ENCODE measurements around the gene CEP170. TPM values are rescaled to one million over a fixed set of nuclear protein-coding genes. Genes with fewer than 3 reads are reported as not detected.
"Not testable (repeated sequence)": the region's sequence is repeated elsewhere in the genome, so short reads cannot be mapped to it uniquely, and the experiment has no call there.

Gene CEP170
- total RNA-seq, 2 donors from 2014 or later: 9.7 to 31.4 TPM

DNA sequence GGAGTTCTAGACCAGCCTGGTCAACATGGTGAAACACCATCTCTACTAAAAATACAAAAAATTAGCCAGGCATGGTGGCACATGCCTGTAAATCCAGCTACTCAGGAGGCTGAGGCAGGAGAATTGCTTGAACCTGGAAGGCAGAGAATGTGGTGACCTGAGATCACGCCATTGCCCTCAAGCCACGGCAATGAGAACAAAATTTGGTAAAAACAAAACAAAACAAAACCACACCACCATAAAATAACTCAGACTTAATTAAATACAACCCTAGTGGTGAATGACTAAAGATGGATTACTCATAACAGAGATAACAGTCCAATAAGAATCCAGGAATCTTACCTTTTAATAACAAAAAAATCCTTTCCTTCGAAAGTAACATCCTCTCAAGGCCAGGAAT is 167.7 kb downstream of the CEP170 start:
- WGBS: 98% methylated on average over 3 of the region's 3 CpGs
- H3K4me3 ChIP-seq; H3K27ac ChIP-seq; H3K27me3 ChIP-seq (replicated peaks; ENCODE audit: insufficient read depth); H3K4me1 ChIP-seq (replicated peaks); intact Hi-C loops (cut with DNase I); DNase-seq (ENCODE audit: low spot score); H3K36me3 ChIP-seq; H3K9me3 ChIP-seq: not testable (repeated sequence)

Small RNAs within 50 kb of the gene (small RNA-seq; reads per million reads assigned to genes)
- 0 reads per million in 2 donors for gene RNU6-747P

Other genes starting within 250 kb of the CEP170 start
- gene SDCCAG8, start 760 bp upstream of the CEP170 start, total RNA-seq: 10 to 100 TPM; 41.7 to 55.6 TPM